ENCODE data around the gene MRPL42. TPM values are rescaled to one million over a fixed set of nuclear protein-coding genes. Genes with fewer than 3 reads are reported as not detected.
"Not testable (repeated sequence)": the region's sequence is repeated elsewhere in the genome, so short reads cannot be mapped to it uniquely, and the experiment has no call there.

The MRPL42 gene
- total and polyA plus RNA-seq, 2 experiments from 2014 or later, result 41.5 to 92.5 TPM

DNA sequence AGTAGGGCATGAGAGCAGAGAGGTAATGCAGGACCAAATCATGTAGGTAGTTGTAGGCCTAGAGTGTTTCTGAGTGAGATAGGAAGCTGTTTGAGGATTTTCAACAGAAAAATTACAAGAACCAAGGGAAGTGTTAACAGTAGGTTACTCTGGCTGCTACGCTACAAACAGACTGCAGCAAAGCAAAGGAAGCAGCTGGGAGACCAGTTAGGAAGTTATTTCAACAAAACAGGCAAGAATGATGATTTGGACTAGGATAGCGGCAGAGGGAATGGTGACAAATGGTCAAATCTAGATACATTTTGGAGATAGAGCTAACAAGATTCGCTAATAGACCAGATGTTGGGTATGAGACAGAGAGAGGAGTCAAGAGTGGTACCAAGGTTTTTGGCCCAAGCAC is 26.8 kb downstream of the MRPL42 start:
- Histone ChIP-seq H3K27me3 (no peaks in the 10 kb centered on the region), H3K4me3 (no peak overlapping the region), H3K36me3 (peaks cover 25% of the 10 kb centered on the region), H3K27ac (no peak overlapping the region), H3K4me1 (ENCODE audit: low read depth) (no peaks in the 10 kb centered on the region), H3K9me3 (ENCODE audit: low read depth) (no peaks in the 10 kb centered on the region)
- TF ChIP-seq, protein P1, sequence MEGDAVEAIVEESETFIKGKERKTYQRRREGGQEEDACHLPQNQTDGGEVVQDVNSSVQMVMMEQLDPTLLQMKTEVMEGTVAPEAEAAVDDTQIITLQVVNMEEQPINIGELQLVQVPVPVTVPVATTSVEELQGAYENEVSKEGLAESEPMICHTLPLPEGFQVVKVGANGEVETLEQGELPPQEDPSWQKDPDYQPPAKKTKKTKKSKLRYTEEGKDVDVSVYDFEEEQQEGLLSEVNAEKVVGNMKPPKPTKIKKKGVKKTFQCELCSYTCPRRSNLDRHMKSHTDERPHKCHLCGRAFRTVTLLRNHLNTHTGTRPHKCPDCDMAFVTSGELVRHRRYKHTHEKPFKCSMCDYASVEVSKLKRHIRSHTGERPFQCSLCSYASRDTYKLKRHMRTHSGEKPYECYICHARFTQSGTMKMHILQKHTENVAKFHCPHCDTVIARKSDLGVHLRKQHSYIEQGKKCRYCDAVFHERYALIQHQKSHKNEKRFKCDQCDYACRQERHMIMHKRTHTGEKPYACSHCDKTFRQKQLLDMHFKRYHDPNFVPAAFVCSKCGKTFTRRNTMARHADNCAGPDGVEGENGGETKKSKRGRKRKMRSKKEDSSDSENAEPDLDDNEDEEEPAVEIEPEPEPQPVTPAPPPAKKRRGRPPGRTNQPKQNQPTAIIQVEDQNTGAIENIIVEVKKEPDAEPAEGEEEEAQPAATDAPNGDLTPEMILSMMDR (IDR thresholded peaks at IDR 0.05; ENCODE audit: low read depth, low read length), result no peak
- no peak for DNase-seq (ENCODE audit: low read depth in 1 of 2, low spot score in 1 of 2)

DNA sequence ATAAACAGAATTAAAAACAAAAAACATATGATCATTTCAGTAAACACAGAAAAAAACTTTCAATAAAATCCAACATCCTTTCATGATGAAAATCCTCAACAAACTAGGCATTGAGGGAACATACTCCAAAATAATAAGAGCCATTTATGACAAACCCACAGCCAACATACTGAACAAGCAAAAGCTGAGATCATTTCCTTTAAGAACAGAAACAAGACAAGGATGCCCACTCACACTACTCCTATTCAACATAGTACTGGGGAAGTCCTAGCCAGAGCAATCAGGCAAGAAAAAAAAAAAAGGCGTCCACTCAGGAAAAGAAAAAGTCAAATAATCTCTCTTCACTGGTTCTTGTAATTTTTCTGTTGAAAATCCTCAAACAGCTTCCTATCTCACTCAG is 30.1 kb downstream of the MRPL42 start:
- Histone ChIP-seq H3K27me3 (no peaks in the 10 kb centered on the region), H3K36me3 (peaks cover 20% of the 10 kb centered on the region), H3K4me3 (no peak overlapping the region), H3K27ac (no peak overlapping the region), H3K9me3 (ENCODE audit: low read depth) (no peaks in the 10 kb centered on the region), H3K4me1 (ENCODE audit: low read depth) (no peaks in the 10 kb centered on the region)
- no peak for DNase-seq (ENCODE audit: low read depth in 1 of 2, low spot score in 1 of 2)
- TF ChIP-seq, protein P1 (IDR thresholded peaks at IDR 0.05; ENCODE audit: low read depth, low read length), result no peak

DNA sequence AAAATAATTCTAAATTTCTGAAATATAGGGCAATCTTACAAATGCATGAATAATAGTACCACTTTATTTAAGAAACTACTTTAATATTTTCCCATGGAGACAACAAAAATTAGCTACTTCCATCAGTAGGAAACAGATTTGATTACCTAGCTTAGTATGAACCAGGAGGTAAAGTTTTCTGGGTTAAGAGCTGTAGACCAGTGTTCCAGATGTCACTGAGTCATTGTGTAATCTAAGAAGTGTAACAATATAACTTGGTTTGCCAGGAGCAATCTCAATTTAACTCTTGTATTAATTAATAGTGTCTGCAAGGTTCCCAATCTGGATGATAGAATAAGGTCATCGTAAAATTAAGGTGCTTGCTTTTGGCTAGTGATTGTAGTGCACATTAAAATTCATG is 31.5 kb downstream of the MRPL42 start:
- not testable (repeated sequence) for DNase-seq (ENCODE audit: low read depth in 1 of 2, low spot score in 1 of 2); H3K27ac ChIP-seq; H3K4me1 ChIP-seq (ENCODE audit: low read depth); H3K9me3 ChIP-seq (ENCODE audit: low read depth); H3K4me3 ChIP-seq; H3K27me3 ChIP-seq
- H3K36me3 ChIP-seq, result peaks cover 19% of the 10 kb centered on the region

DNA sequence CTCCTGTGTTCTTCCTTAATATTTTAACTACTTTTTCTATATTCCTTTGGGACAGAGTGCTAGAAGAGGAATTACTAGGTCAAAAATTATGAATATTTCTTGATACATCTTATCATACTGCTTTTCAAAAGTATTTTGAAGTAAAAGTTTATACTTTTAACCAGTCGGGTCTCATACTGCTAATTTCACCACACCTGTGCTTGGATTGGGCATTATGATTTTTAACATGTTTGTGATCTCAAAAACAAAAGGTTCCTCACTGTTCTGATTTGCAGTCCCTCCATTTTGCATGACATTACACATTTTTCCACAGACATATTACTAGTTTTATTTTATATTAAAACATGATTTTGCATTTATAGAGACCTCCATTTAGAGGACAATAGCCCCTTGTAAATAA is 32.9 kb downstream of the MRPL42 start:
- H3K4me3 ChIP-seq, result no peak overlapping the region
- H3K4me1 ChIP-seq (ENCODE audit: low read depth), result no peaks in the 10 kb centered on the region
- TF ChIP-seq, protein P1 (IDR thresholded peaks at IDR 0.05; ENCODE audit: low read depth, low read length), result no peak
- no peaks in the 10 kb centered on the region for H3K9me3 ChIP-seq (ENCODE audit: low read depth)
- peaks cover 14% of the 10 kb centered on the region for H3K36me3 ChIP-seq
- H3K27ac ChIP-seq, result no peak overlapping the region
- DNase-seq (ENCODE audit: low read depth in 1 of 2, low spot score in 1 of 2), result no peak
- H3K27me3 ChIP-seq, result no peaks in the 10 kb centered on the region

DNA sequence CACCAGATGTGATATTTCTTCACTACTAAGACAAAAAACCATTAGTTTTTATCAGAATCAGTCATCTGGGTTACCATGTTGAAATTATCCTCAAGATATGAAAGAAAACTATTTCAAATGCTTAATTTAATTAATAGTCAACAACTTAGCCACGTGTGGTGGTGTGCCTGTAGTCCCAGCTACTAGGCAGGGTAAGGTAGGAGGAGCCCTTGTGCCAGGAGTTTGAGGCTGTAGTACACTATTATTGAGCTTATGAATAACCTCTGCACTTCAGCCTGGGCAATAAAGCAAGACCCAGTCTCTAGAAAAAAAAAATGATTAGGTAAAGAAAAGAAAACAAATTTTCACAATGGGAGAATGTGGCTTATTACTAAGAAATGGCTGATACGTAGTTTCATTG is 33.4 kb downstream of the MRPL42 start:
- Histone ChIP-seq H3K4me3 (no peak overlapping the region), H3K9me3 (ENCODE audit: low read depth) (no peaks in the 10 kb centered on the region), H3K27ac (no peak overlapping the region), H3K4me1 (ENCODE audit: low read depth) (no peaks in the 10 kb centered on the region), H3K36me3 (peaks cover 13% of the 10 kb centered on the region), H3K27me3 (no peaks in the 10 kb centered on the region)
- no peak for DNase-seq (ENCODE audit: low read depth in 1 of 2, low spot score in 1 of 2)
- TF ChIP-seq, protein P1 (IDR thresholded peaks at IDR 0.05; ENCODE audit: low read depth, low read length), result no peak

DNA sequence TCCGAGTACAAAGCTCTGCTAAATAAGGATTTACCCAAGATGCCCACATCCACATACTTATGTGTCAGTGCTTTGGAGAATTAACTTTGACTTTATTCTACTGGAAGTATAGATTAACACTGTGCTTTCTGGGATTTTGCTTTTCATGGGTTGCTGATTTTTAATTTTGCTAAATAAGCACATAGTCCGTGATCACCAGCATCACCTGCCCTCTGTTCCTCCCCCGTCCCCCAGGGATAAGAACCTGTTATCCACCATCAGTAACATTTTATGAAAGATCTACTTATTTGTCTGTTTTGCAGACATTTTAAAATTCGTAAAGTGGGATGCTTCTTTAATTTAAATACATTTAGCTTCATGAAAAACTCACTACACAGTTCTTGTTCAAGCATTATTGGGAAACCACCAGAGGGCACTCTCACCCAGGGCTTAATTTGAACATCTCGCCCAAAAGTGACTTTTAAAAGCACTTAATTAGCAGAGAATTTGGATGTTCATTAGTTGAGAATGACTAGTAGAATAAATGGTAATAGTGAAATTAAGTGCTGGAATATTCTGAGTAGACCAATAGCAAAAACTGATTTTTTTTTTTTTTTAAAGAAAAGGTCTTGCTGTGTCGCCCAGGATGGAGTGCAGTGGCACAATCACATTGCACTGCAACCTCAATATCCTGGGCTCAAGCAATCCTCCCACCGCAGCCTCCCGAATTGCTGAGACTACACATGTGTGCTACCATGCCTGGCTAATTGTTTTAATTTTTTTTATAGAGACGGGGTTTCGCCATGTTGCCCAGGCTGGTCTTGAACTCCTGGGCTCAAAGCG is 35.7 kb downstream of the MRPL42 start:
- Histone ChIP-seq H3K27ac (no peak overlapping the region), H3K36me3 (peaks cover 8% of the 10 kb centered on the region), H3K9me3 (ENCODE audit: low read depth) (no peaks in the 10 kb centered on the region), H3K4me3 (no peak overlapping the region), H3K27me3 (no peaks in the 10 kb centered on the region), H3K4me1 (ENCODE audit: low read depth) (no peaks in the 10 kb centered on the region)
- DNase-seq (ENCODE audit: low read depth in 1 of 2, low spot score in 1 of 2), result peak; percentile 52 to 69
- TF ChIP-seq, protein P1 (IDR thresholded peaks at IDR 0.05; ENCODE audit: low read depth, low read length), result peak; percentile 70
